Measurements from ENCODE around the gene KCNAB1.
"Not testable (repeated sequence)": the region's sequence is repeated elsewhere in the genome, so short reads cannot be mapped to it uniquely, and the experiment has no call there.

KCNAB1 gene

GRCh38 chr3:156120528-156121251, at the start of gene KCNAB1:
TSS of gene KCNAB1 (plus strand) at chr3:156120578.
- DNase-seq (ENCODE audit: low spot score) = no peak

GRCh38 chr3:156071031-156071430, 49.3 kb upstream of the KCNAB1 start:
- no peak for DNase-seq (ENCODE audit: low spot score)

GRCh38 chr3:156072950-156073657, 47.3 kb upstream of the KCNAB1 start:
- not testable (repeated sequence) for DNase-seq (ENCODE audit: low spot score)

- no peak for DNase-seq (ENCODE audit: low spot score)
These were observed 30.3 kb upstream of the KCNAB1 start for GRCh38 chr3:156090126-156090525.

- DNase-seq (ENCODE audit: low spot score) = no peak
These were observed 26.4 kb upstream of the KCNAB1 start for GRCh38 chr3:156093964-156094363.

GRCh38 chr3:156094391-156094790, 26.0 kb upstream of the KCNAB1 start:
- DNase-seq (ENCODE audit: low spot score) = no peak

GRCh38 chr3:156095652-156096051, 24.7 kb upstream of the KCNAB1 start:
- not testable (repeated sequence) for DNase-seq (ENCODE audit: low spot score)

GRCh38 chr3:156098437-156099035, 21.8 kb upstream of the KCNAB1 start:
- DNase-seq (ENCODE audit: low spot score) = no peak

- DNase-seq (ENCODE audit: low spot score) = not testable (repeated sequence)
These were observed 21.0 kb upstream of the KCNAB1 start for GRCh38 chr3:156099348-156099747.

GRCh38 chr3:156099984-156100383, 20.4 kb upstream of the KCNAB1 start:
- DNase-seq (ENCODE audit: low spot score) = not testable (repeated sequence)

- no peak for DNase-seq (ENCODE audit: low spot score)
These were observed 18.0 kb upstream of the KCNAB1 start for GRCh38 chr3:156102267-156102931.

- no peak for DNase-seq (ENCODE audit: low spot score)
These were observed 13.5 kb upstream of the KCNAB1 start for GRCh38 chr3:156106721-156107373.

- DNase-seq (ENCODE audit: low spot score) = no peak
These were observed 12.9 kb upstream of the KCNAB1 start for GRCh38 chr3:156107504-156107903.

- no peak for DNase-seq (ENCODE audit: low spot score)
These were observed 11.8 kb upstream of the KCNAB1 start for GRCh38 chr3:156108616-156109015.

- DNase-seq (ENCODE audit: low spot score) = no peak
These were observed 10.4 kb upstream of the KCNAB1 start for GRCh38 chr3:156109989-156110388.

- no peak for DNase-seq (ENCODE audit: low spot score)
These were observed 6.1 kb downstream of the KCNAB1 start for GRCh38 chr3:156126467-156126866.

- no peak for DNase-seq (ENCODE audit: low spot score)
These were observed 10.9 kb downstream of the KCNAB1 start for GRCh38 chr3:156131241-156131640.

GRCh38 chr3:156131799-156132198, 11.4 kb downstream of the KCNAB1 start:
- no peak for DNase-seq (ENCODE audit: low spot score)

- no peak for DNase-seq (ENCODE audit: low spot score)
These were observed 11.9 kb downstream of the KCNAB1 start for GRCh38 chr3:156132313-156132712.

GRCh38 chr3:156133076-156133475, 12.7 kb downstream of the KCNAB1 start:
- DNase-seq (ENCODE audit: low spot score) = no peak

- no peak for DNase-seq (ENCODE audit: low spot score)
These were observed 15.7 kb downstream of the KCNAB1 start for GRCh38 chr3:156135921-156136638.
